ENCODE measurements around the gene ITCH.
"Not testable (repeated sequence)": the region's sequence is repeated elsewhere in the genome, so short reads cannot be mapped to it uniquely, and the experiment has no call there.

ITCH gene

GRCh38 chr20:34382174-34382573, 19.1 kb downstream of the ITCH start:
- H3K27me3 ChIP-seq (ENCODE audit: low read depth, low read length), result peaks cover 3% of the 10 kb centered on the region; the same call in 1 of the 2 replicates
- H3K79me2 ChIP-seq (ENCODE audit: low read length), result peaks cover 18% of the 10 kb centered on the region
- H3K4me3 ChIP-seq (ENCODE audit: low read length), result no peak overlapping the region
- no peak overlapping the region for H3K4me2 ChIP-seq (ENCODE audit: low read length)
- H3K9ac ChIP-seq (ENCODE audit: low read length), result no peak overlapping the region
- peaks cover 84% of the 10 kb centered on the region for H4K20me1 ChIP-seq (ENCODE audit: insufficient read depth, low read length)
- no peak overlapping the region for H2AFZ ChIP-seq (ENCODE audit: low read depth, low read length)
- TF ChIP-seq EZH2phosphoT487 (IDR thresholded peaks at IDR 0.05; ENCODE audit: low read depth) (no peak), CTCF (IDR thresholded peaks at IDR 0.05; ENCODE audit: low read depth, low read length) (no peak)
- H3K9me3 ChIP-seq (ENCODE audit: insufficient read depth, low read length), result no peaks in the 10 kb centered on the region
- peaks cover 12% of the 10 kb centered on the region for H3K4me1 ChIP-seq (ENCODE audit: low read length)
- H3K36me3 ChIP-seq (replicated peaks; ENCODE audit: low read depth, low read length), result peaks cover 15% of the 10 kb centered on the region
- no peak overlapping the region for H3K27ac ChIP-seq (ENCODE audit: low read length)

- not testable (repeated sequence) for H3K4me2 ChIP-seq (ENCODE audit: low read length); H3K4me3 ChIP-seq (ENCODE audit: low read length); H3K27ac ChIP-seq (ENCODE audit: low read length); H3K9ac ChIP-seq (ENCODE audit: low read length); H3K4me1 ChIP-seq (ENCODE audit: low read length); H2AFZ ChIP-seq (ENCODE audit: low read depth, low read length); H3K27me3 ChIP-seq (ENCODE audit: low read depth, low read length); H3K9me3 ChIP-seq (ENCODE audit: insufficient read depth, low read length)
- Histone ChIP-seq H3K36me3 (replicated peaks; ENCODE audit: low read depth, low read length) (peaks cover 13% of the 10 kb centered on the region), H4K20me1 (ENCODE audit: insufficient read depth, low read length) (peaks cover 83% of the 10 kb centered on the region), H3K79me2 (ENCODE audit: low read length) (peaks cover 16% of the 10 kb centered on the region)
Observed at GRCh38 chr20:34382877-34383455, 19.9 kb downstream of the ITCH start.

- Histone ChIP-seq H3K9ac (ENCODE audit: low read length) (no peak overlapping the region), H3K4me3 (ENCODE audit: low read length) (no peak overlapping the region), H3K9me3 (ENCODE audit: insufficient read depth, low read length) (no peaks in the 10 kb centered on the region), H3K4me1 (ENCODE audit: low read length) (peaks cover 6% of the 10 kb centered on the region), H4K20me1 (ENCODE audit: insufficient read depth, low read length) (peaks cover 80% of the 10 kb centered on the region), H3K4me2 (ENCODE audit: low read length) (no peak overlapping the region), H3K79me2 (ENCODE audit: low read length) (peaks cover 14% of the 10 kb centered on the region), H3K27ac (ENCODE audit: low read length) (no peak overlapping the region), H2AFZ (ENCODE audit: low read depth, low read length) (no peak overlapping the region), H3K27me3 (ENCODE audit: low read depth, low read length) (no peaks in the 10 kb centered on the region), H3K36me3 (replicated peaks; ENCODE audit: low read depth, low read length) (peaks cover 16% of the 10 kb centered on the region)
- no peak for TF ChIP-seq CTCF (IDR thresholded peaks at IDR 0.05; ENCODE audit: low read depth, low read length)
- TF ChIP-seq EZH2phosphoT487 (IDR thresholded peaks at IDR 0.05; ENCODE audit: low read depth), result no peak
Observed at GRCh38 chr20:34385464-34385863, 22.4 kb downstream of the ITCH start.

- H3K4me3 ChIP-seq (ENCODE audit: low read length), result no peak overlapping the region
- no peak overlapping the region for H3K27ac ChIP-seq (ENCODE audit: low read length)
- no peaks in the 10 kb centered on the region for H3K9me3 ChIP-seq (ENCODE audit: insufficient read depth, low read length)
- H3K27me3 ChIP-seq (ENCODE audit: low read depth, low read length), result no peaks in the 10 kb centered on the region
- no peak overlapping the region for H3K9ac ChIP-seq (ENCODE audit: low read length)
- no peak overlapping the region for H2AFZ ChIP-seq (ENCODE audit: low read depth, low read length)
- H3K36me3 ChIP-seq (replicated peaks; ENCODE audit: low read depth, low read length), result peaks cover 20% of the 10 kb centered on the region
- H3K4me2 ChIP-seq (ENCODE audit: low read length), result no peak overlapping the region
- H3K4me1 ChIP-seq (ENCODE audit: low read length), result peaks cover 6% of the 10 kb centered on the region
- TF ChIP-seq CTCF (IDR thresholded peaks at IDR 0.05; ENCODE audit: low read depth, low read length) (no peak), EZH2phosphoT487 (IDR thresholded peaks at IDR 0.05; ENCODE audit: low read depth) (no peak)
- H3K79me2 ChIP-seq (ENCODE audit: low read length), result peaks cover 19% of the 10 kb centered on the region
- peaks cover 69% of the 10 kb centered on the region for H4K20me1 ChIP-seq (ENCODE audit: insufficient read depth, low read length)
Observed at GRCh38 chr20:34388000-34388399, 24.9 kb downstream of the ITCH start.
